AG20443 (cell line): ENCODE results near the gene TPRG1.

Experiments
- DNase-seq: peaks from one replicate; pipeline ENCODE4 v3.0.0; 2012; ENCODE audit warnings: low spot score, mixed read lengths

TPRG1 gene

GRCh38 chr3:189166321-189166720 lies 5.5 kb upstream of the TPRG1 start:
- no peak for DNase-seq

GRCh38 chr3:189167027-189167766 lies 4.6 kb upstream of the TPRG1 start:
- DNase-seq: no peak

- DNase-seq: no peak
These were observed 3.1 kb upstream of the TPRG1 start for GRCh38 chr3:189168711-189169110.

- no peak for DNase-seq
These were observed 2.0 kb upstream of the TPRG1 start for GRCh38 chr3:189169728-189170127.

GRCh38 chr3:189170559-189170958 lies 1.2 kb upstream of the TPRG1 start:
- DNase-seq: no peak

GRCh38 chr3:189172668-189173419 lies 1.1 kb downstream of the TPRG1 start:
- no peak for DNase-seq

- no peak for DNase-seq
These were observed 12.8 kb downstream of the TPRG1 start for GRCh38 chr3:189184566-189184965.

GRCh38 chr3:189186101-189186500 lies 14.3 kb downstream of the TPRG1 start:
- peak; percentile 53 for DNase-seq

GRCh38 chr3:189188466-189188865 lies 16.7 kb downstream of the TPRG1 start:
- no peak for DNase-seq

GRCh38 chr3:189192725-189193124 lies 21.0 kb downstream of the TPRG1 start:
- no peak for DNase-seq

GRCh38 chr3:189195302-189195701 lies 23.5 kb downstream of the TPRG1 start:
- no peak for DNase-seq

- no peak for DNase-seq
These were observed 30.3 kb downstream of the TPRG1 start for GRCh38 chr3:189202106-189202505.

- DNase-seq: no peak
These were observed 30.8 kb downstream of the TPRG1 start for GRCh38 chr3:189202583-189202982.

GRCh38 chr3:189204167-189204866 lies 32.5 kb downstream of the TPRG1 start:
- peak; percentile 59 for DNase-seq

GRCh38 chr3:189204937-189205336 lies 33.2 kb downstream of the TPRG1 start:
- no peak for DNase-seq

- no peak for DNase-seq
These were observed 38.5 kb downstream of the TPRG1 start for GRCh38 chr3:189210251-189210770.

GRCh38 chr3:189212681-189213080 lies 40.9 kb downstream of the TPRG1 start:
- DNase-seq: no peak

GRCh38 chr3:189214651-189215050 lies 42.9 kb downstream of the TPRG1 start:
- no peak for DNase-seq

- DNase-seq: no peak
These were observed 51.3 kb downstream of the TPRG1 start for GRCh38 chr3:189222927-189223636.

- DNase-seq: no peak
These were observed 53.7 kb downstream of the TPRG1 start for GRCh38 chr3:189225431-189225830.

GRCh38 chr3:189227249-189227648 lies 55.5 kb downstream of the TPRG1 start:
- DNase-seq: no peak
